NB4 (cell line): ENCODE data around the gene SDK2.

ENCODE experiments used
- DNase-seq: peaks from one replicate; pipeline ENCODE4 v3.0.0; 2010; ENCODE audit warnings: low read depth
- H3K4me3 ChIP-seq: one replicate; pipeline ENCODE4 v1.5.1; 2011; ENCODE audit warnings: mild to moderate bottlenecking, low read depth, low read length, moderate library complexity
- MYC ChIP-seq: IDR thresholded peaks from 2 replicates; pipeline ENCODE4 v1.6.1; 2011; ENCODE audit warnings: low read depth, low read length
- POLR2A ChIP-seq: IDR thresholded peaks from 2 replicates; pipeline ENCODE4 v1.6.1; 2011; ENCODE audit warnings: mild to moderate bottlenecking; ENCODE audit not compliant: insufficient read length; ENCODE audit errors: extremely low read depth
- TF ChIP-seq, protein P1 (sequence below): IDR thresholded peaks from one replicate; pipeline ENCODE4 v1.5.1; 2012; ENCODE audit warnings: low read depth, low read length
- TF ChIP-seq, protein P2 (sequence below): IDR thresholded peaks from 2 replicates; pipeline ENCODE4 v1.6.1; 2011; ENCODE audit warnings: low read depth, low read length

SDK2 gene

DNA sequence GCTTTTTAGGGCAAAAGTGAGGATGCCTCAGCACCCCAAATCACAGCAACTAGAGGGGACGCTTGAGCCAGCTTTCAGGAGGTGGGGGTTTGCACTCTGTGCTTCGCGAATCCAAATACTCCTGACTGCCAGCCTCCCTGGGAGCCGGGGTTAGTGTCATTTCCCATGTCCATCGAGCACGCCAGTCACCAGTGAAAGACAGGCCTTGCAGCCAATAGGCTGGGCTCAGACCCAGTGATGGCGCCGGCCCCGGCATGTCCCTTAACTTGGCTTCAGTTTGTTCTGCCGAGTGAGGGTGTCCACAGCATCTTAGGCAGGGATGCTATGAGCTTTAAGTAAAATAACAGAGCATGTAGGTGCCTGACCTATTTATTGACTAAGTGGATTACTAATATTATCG is 281.5 kb downstream of the SDK2 start:
- TF ChIP-seq, protein P1, sequence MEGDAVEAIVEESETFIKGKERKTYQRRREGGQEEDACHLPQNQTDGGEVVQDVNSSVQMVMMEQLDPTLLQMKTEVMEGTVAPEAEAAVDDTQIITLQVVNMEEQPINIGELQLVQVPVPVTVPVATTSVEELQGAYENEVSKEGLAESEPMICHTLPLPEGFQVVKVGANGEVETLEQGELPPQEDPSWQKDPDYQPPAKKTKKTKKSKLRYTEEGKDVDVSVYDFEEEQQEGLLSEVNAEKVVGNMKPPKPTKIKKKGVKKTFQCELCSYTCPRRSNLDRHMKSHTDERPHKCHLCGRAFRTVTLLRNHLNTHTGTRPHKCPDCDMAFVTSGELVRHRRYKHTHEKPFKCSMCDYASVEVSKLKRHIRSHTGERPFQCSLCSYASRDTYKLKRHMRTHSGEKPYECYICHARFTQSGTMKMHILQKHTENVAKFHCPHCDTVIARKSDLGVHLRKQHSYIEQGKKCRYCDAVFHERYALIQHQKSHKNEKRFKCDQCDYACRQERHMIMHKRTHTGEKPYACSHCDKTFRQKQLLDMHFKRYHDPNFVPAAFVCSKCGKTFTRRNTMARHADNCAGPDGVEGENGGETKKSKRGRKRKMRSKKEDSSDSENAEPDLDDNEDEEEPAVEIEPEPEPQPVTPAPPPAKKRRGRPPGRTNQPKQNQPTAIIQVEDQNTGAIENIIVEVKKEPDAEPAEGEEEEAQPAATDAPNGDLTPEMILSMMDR = no peak
- TF ChIP-seq, protein P2, sequence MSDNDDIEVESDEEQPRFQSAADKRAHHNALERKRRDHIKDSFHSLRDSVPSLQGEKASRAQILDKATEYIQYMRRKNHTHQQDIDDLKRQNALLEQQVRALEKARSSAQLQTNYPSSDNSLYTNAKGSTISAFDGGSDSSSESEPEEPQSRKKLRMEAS = no peak
- TF ChIP-seq POLR2A = no peak
- no peak for TF ChIP-seq MYC
- H3K4me3 ChIP-seq = no peak overlapping the region
- DNase-seq = no peak

DNA sequence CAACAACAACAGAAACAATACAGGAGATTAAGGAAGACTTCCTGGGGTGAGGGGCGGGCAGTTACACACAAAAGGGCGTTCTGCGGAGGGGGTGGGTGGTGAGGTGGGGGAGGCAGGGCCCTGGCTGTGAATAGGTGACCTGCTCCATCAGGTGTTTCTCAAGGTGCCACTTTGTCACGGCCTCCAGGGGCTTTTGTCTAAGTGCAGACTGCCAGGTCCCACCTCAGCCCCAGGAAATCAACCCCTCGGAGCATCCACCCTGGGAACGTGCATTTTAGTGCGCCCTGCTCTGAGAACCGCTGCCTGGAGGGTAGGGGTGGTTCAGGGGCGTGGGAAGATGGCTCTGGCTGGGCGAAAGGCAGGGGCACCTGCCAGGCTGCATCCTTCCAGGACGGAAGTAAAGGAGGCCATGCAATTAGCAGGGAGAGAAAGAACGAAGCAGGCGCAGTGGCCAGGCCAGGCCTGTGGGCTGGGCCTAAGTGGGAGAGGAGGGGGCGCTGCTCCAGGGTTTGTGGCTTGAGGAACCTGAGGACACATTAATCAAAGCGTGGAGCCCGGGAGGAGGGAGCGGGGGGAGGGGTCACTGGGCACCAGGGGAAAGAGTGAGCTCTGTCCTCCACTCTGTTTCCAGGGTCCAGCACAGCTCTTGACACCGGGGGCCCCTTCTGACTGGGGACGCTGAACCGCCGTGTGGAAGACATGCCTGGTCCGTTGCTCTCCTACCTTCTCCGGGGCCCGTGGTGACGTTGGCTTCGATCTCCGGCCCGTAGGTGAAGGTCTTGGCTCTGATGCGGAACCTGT is 283.1 kb downstream of the SDK2 start:
- DNase-seq = no peak
- no peak for TF ChIP-seq POLR2A
- TF ChIP-seq, protein P2 = no peak
- TF ChIP-seq, protein P1 = no peak
- no peak overlapping the region for H3K4me3 ChIP-seq

DNA sequence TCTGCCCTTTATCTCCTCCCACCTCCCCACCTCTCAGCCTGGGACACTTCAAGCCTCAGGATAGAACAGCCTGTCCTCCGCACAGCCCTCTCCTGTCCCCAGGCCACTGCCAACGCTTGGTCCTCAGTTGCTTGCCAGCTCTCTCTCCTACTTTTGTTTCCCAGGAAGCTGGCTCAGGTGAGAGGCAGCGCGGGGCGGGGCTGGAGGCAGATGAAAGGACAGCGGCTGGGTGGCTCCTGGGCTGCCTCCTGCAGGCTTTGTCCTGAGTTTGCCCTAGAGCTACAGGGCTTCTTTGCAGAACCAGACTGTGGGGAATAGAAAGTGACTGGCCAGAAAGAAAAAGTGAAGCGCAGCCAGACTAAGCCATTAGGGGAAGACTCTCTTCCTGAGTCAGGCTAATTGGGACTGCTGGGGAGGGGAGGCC is 284.2 kb downstream of the SDK2 start:
- no peak for DNase-seq
- TF ChIP-seq MYC = no peak
- H3K4me3 ChIP-seq = no peak overlapping the region

DNA sequence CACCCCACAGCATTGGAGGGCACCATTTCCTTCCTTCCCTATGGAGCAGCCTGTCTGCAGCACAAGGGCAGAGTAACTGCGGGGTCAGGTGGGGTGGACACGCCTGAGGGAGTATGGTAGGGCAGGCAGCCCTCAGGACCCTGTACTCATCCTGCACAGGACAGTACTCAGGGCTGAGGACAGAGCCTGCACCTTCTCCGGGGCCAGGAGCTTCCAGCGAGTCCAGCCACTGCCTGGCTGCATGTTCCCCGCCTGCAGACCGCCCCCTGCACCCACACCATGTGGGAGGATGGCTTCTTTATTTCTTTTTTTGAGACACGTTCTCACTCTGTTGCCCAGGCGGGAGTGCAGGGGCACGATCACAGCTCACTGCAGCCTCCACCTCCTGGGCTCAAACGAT is 284.9 kb downstream of the SDK2 start:
- no peak overlapping the region for H3K4me3 ChIP-seq
- TF ChIP-seq POLR2A (no peak), MYC (no peak)
- TF ChIP-seq, protein P2 = no peak
- TF ChIP-seq, protein P1 = no peak
- no peak for DNase-seq

DNA sequence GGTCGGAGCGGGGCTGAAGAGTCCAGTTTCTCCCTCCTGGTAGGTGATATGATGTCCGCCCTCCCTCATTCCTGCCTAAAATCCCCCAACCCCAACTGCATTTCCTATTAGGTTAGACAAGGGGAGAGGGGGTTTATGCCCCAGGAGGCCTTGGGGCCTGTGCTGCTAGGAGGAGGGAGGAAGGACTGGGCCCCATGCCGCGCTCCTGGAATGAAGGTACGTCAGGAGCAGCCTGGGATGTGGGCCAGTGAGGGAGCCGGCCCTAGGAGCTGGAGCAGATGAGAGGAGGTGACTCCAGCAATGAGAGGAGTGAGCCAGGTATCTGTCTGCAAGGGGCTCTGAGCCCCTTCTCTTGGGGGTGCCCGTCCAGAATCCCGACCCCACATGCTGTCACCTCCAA is 285.6 kb downstream of the SDK2 start:
- no peak for TF ChIP-seq POLR2A
- no peak overlapping the region for H3K4me3 ChIP-seq
- no peak for DNase-seq

DNA sequence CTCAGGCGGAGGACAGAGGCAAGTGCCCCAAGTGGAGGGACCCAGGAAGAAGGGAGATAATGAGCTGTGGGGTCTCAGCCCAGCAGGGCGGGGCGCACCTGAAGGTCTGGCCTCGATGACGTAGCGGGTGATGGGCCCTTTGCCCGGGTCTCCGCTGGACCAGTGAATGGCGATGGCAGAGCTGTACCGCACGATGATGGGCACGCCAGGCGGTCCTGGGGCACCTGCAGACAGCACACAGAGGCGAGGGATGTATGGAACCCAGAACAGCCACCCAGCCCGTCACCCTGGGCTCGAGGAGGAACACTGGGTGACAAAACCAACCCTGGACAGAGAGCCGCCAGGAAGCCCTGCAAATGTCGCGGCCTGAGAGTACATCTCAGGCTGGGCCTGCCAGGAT is 286.3 kb downstream of the SDK2 start:
- TF ChIP-seq, protein P2 = no peak
- TF ChIP-seq MYC = no peak
- TF ChIP-seq, protein P1 = no peak
- no peak for TF ChIP-seq POLR2A
- no peak for DNase-seq

DNA sequence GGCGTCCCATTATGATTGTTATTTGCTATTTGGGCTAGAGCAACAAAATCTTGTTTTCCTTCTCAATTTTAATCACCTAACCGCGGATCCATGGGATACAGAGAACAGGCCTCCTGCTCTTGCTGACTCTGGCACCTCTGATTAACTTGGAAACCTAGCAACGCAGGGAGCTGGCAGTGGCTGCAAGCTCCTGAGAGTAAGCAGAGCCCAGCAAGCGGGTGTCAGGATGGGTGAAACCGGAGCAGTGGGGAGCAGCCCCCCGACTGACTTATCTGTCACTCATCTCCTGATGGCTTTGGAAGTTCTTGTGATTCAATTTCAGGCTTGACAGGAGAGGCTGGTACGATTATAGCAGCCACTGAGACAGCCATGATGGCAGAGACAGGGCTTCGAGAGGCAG is 286.9 kb downstream of the SDK2 start:
- DNase-seq = no peak
- no peak overlapping the region for H3K4me3 ChIP-seq
- no peak for TF ChIP-seq MYC
- TF ChIP-seq, protein P1 = no peak
- no peak for TF ChIP-seq POLR2A
- TF ChIP-seq, protein P2 = no peak

More for the DNA sequence above, 286.3 kb downstream of the SDK2 start:
- no peak overlapping the region for H3K4me3 ChIP-seq
